ENCODE measurements around the gene PKP2. TPM values are rescaled to one million over a fixed set of nuclear protein-coding genes. Genes with fewer than 3 reads are reported as not detected.

PKP2 gene
- total and polyA plus RNA-seq, 2 experiments from 2014 or later: 0.21 to 0.22 TPM

GRCh38 chr12:32901553-32901952 is 5.0 kb upstream of the PKP2 start:
- no peak overlapping the region for H3K4me2 ChIP-seq (ENCODE audit: unreplicated experiment)
- TF ChIP-seq EZH2 (IDR thresholded peaks at IDR 0.05; ENCODE audit: insufficient read depth, poor library complexity, severe bottlenecking) (no peak), EZH2phosphoT487 (IDR thresholded peaks at IDR 0.05; ENCODE audit: insufficient read depth, low read depth) (no peak)
- no peaks in the 10 kb centered on the region for H4K20me1 ChIP-seq (ENCODE audit: insufficient read depth)
- no peak overlapping the region for H3K4me3 ChIP-seq
- H3K9ac ChIP-seq: no peak overlapping the region
- H3K36me3 ChIP-seq (ENCODE audit: low read depth): no peaks in the 10 kb centered on the region
- no peaks in the 10 kb centered on the region for H3K9me3 ChIP-seq (ENCODE audit: low read depth)
- H3F3A ChIP-seq (ENCODE audit: insufficient read depth): no peaks in the 10 kb centered on the region
- no peak for DNase-seq
- H3K9me2 ChIP-seq (ENCODE audit: insufficient read depth): no peaks in the 10 kb centered on the region
- no peaks in the 10 kb centered on the region for H3K4me1 ChIP-seq (ENCODE audit: insufficient read depth)
- in situ Hi-C loops (cut with MboI): no loop called here
- peaks cover 17% of the 10 kb centered on the region; the same call in 1 of the 2 replicates for H3K27me3 ChIP-seq (replicated peaks; ENCODE audit: insufficient read depth)
- H3K27ac ChIP-seq: no peak overlapping the region
- no peak overlapping the region for H2AFZ ChIP-seq
- no peaks in the 10 kb centered on the region for H3K79me2 ChIP-seq (ENCODE audit: insufficient read depth)
- WGBS, 2 experiments (ENCODE audit: low coverage in 1 of 2, low lambda C conversion rate in 2 of 2, missing lambda C conversion rate in 2 of 2): 74 to 75% methylated on average over 4 of the region's 4 CpGs

GRCh38 chr12:32897687-32898573 is 1.4 kb upstream of the PKP2 start:
- in situ Hi-C loops (cut with MboI): no loop called here
- H3K79me2 ChIP-seq (ENCODE audit: insufficient read depth): no peaks in the 10 kb centered on the region
- H3K36me3 ChIP-seq (ENCODE audit: low read depth): no peaks in the 10 kb centered on the region
- H4K20me1 ChIP-seq (ENCODE audit: insufficient read depth): no peaks in the 10 kb centered on the region
- no peak overlapping the region for H3K4me3 ChIP-seq
- H3F3A ChIP-seq (ENCODE audit: insufficient read depth): no peaks in the 10 kb centered on the region
- H3K27me3 ChIP-seq (replicated peaks; ENCODE audit: insufficient read depth): peaks cover 33% of the 10 kb centered on the region
- H3K27ac ChIP-seq: no peak overlapping the region
- H3K9ac ChIP-seq: no peak overlapping the region
- no peak for TF ChIP-seq EZH2 (IDR thresholded peaks at IDR 0.05; ENCODE audit: insufficient read depth, poor library complexity, severe bottlenecking)
- TF ChIP-seq EZH2phosphoT487 (IDR thresholded peaks at IDR 0.05; ENCODE audit: insufficient read depth, low read depth): no peak
- no peaks in the 10 kb centered on the region for H3K9me3 ChIP-seq (ENCODE audit: low read depth)
- H2AFZ ChIP-seq: no peak overlapping the region
- 49 to 50% methylated on average over 10 of the region's 10 CpGs for WGBS, 2 experiments (ENCODE audit: low coverage in 1 of 2, low lambda C conversion rate in 2 of 2, missing lambda C conversion rate in 2 of 2)
- H3K4me2 ChIP-seq (ENCODE audit: unreplicated experiment): no peak overlapping the region
- no peak for DNase-seq
- no peaks in the 10 kb centered on the region for H3K4me1 ChIP-seq (ENCODE audit: insufficient read depth)
- no peaks in the 10 kb centered on the region for H3K9me2 ChIP-seq (ENCODE audit: insufficient read depth)

GRCh38 chr12:32897281-32897610 is 669 bp upstream of the PKP2 start:
- Histone ChIP-seq H3K27me3 (replicated peaks; ENCODE audit: insufficient read depth) (peaks cover 33% of the 10 kb centered on the region), H3K4me3 (no peak overlapping the region), H3K9me3 (ENCODE audit: low read depth) (no peaks in the 10 kb centered on the region), H3K9me2 (ENCODE audit: insufficient read depth) (no peaks in the 10 kb centered on the region), H3K79me2 (ENCODE audit: insufficient read depth) (no peaks in the 10 kb centered on the region), H2AFZ (no peak overlapping the region), H3K27ac (no peak overlapping the region), H4K20me1 (ENCODE audit: insufficient read depth) (no peaks in the 10 kb centered on the region), H3K9ac (no peak overlapping the region), H3K4me1 (ENCODE audit: insufficient read depth) (no peaks in the 10 kb centered on the region), H3F3A (ENCODE audit: insufficient read depth) (no peaks in the 10 kb centered on the region), H3K36me3 (ENCODE audit: low read depth) (no peaks in the 10 kb centered on the region), H3K4me2 (ENCODE audit: unreplicated experiment) (no peak overlapping the region)
- no peak for DNase-seq
- in situ Hi-C loops (cut with MboI): no loop called here
- TF ChIP-seq EZH2phosphoT487 (IDR thresholded peaks at IDR 0.05; ENCODE audit: insufficient read depth, low read depth) (no peak), EZH2 (IDR thresholded peaks at IDR 0.05; ENCODE audit: insufficient read depth, poor library complexity, severe bottlenecking) (no peak)
- 14 to 16% methylated on average over 6 of the region's 6 CpGs for WGBS, 2 experiments (ENCODE audit: low coverage in 1 of 2, low lambda C conversion rate in 2 of 2, missing lambda C conversion rate in 2 of 2)

GRCh38 chr12:32895688-32896431 is 717 bp downstream of the PKP2 start:
- in situ Hi-C loops (cut with MboI): no loop called here
- Histone ChIP-seq H3K27ac (no peak overlapping the region), H3K4me3 (no peak overlapping the region; the same call in 1 of the 2 replicates)

More at GRCh38 chr12:32895688-32896431, 717 bp downstream of the PKP2 start:
- H3K4me1 ChIP-seq (ENCODE audit: insufficient read depth): no peaks in the 10 kb centered on the region
- no peak overlapping the region for H2AFZ ChIP-seq
- H3K27me3 ChIP-seq (replicated peaks; ENCODE audit: insufficient read depth): peaks cover 33% of the 10 kb centered on the region
- no peak overlapping the region for H3K9ac ChIP-seq
- WGBS, 2 experiments (ENCODE audit: low coverage in 1 of 2, low lambda C conversion rate in 2 of 2, missing lambda C conversion rate in 2 of 2): 4 to 5% methylated on average over 27 to 28 of the region's 28 CpGs
- no peak for DNase-seq
- no peak overlapping the region for H3K4me2 ChIP-seq (ENCODE audit: unreplicated experiment)
- no peaks in the 10 kb centered on the region for H3K36me3 ChIP-seq (ENCODE audit: low read depth)
- no peaks in the 10 kb centered on the region for H3F3A ChIP-seq (ENCODE audit: insufficient read depth)
- no peaks in the 10 kb centered on the region for H3K79me2 ChIP-seq (ENCODE audit: insufficient read depth)
- H3K9me3 ChIP-seq (ENCODE audit: low read depth): no peaks in the 10 kb centered on the region
- TF ChIP-seq EZH2 (IDR thresholded peaks at IDR 0.05; ENCODE audit: insufficient read depth, poor library complexity, severe bottlenecking): peak; percentile 37
- TF ChIP-seq EZH2phosphoT487 (IDR thresholded peaks at IDR 0.05; ENCODE audit: insufficient read depth, low read depth): no peak
- no peaks in the 10 kb centered on the region for H4K20me1 ChIP-seq (ENCODE audit: insufficient read depth)
- H3K9me2 ChIP-seq (ENCODE audit: insufficient read depth): no peaks in the 10 kb centered on the region
